K562 (cell line): ENCODE results near the gene WASF2. TPM values are rescaled to one million over a fixed set of nuclear protein-coding genes. Genes with fewer than 3 reads are reported as not detected.

Experiments
- BRF1 ChIP-seq: IDR thresholded peaks from 3 replicates; pipeline ENCODE4 v1.6.1; 2011; ENCODE audit warnings: borderline replicate concordance, mild to moderate bottlenecking; ENCODE audit not compliant: insufficient read length; ENCODE audit errors: extremely low read depth
- CREB1 ChIP-seq, 2 experiments: sonication (generic) in 1 of 2; formaldehyde crosslinking in 1 of 2; IDR thresholded peaks; 2 replicates each; pipeline versions ENCODE4 v1.6.1 to v1.8.0; 2012 to 2022; ENCODE audit warnings: inconsistent platforms in 1 of 2, mild to moderate bottlenecking in 1 of 2, missing genetic modification reagents in 1 of 2, moderate library complexity in 1 of 2
- MCM3 ChIP-seq: fragments of 450-650 bp; IDR thresholded peaks from 2 replicates; pipeline ENCODE4 v1.6.1; 2016
- MEIS2 ChIP-seq: fragments of 450-650 bp; IDR thresholded peaks from 2 replicates; pipeline ENCODE4 v1.6.1; 2014; ENCODE audit warnings: mild to moderate bottlenecking; ENCODE audit not compliant: partially characterized antibody
- SIX5 ChIP-seq, 2 experiments: IDR thresholded peaks; 2 replicates each; pipeline ENCODE4 v1.6.1; 2011; ENCODE audit warnings: low read length in 2 of 2, borderline replicate concordance in 1 of 2, low read depth in 1 of 2, mild to moderate bottlenecking in 1 of 2, moderate library complexity in 1 of 2; ENCODE audit not compliant: insufficient read depth in 1 of 2
- TAF7 ChIP-seq: fragments of 450-650 bp; IDR thresholded peaks from 2 replicates; pipeline ENCODE4 v1.6.1; 2016; ENCODE audit warnings: missing genetic modification characterization, missing compliant biosample characterization
- TOE1 ChIP-seq, 2 experiments: fragments of 450-650 bp in 1 of 2; sonication (generic) in 1 of 2; formaldehyde crosslinking in 1 of 2; IDR thresholded peaks; 2 replicates each; pipeline versions ENCODE4 v1.7.1 to v1.8.0; 2016 to 2022; ENCODE audit warnings: borderline replicate concordance in 2 of 2, mild to moderate bottlenecking in 2 of 2, antibody characterized with exemption in 1 of 2, inconsistent platforms in 1 of 2, low read depth in 1 of 2, missing genetic modification reagents in 1 of 2, moderate library complexity in 1 of 2
- polyA plus RNA-seq, 8 experiments: library from polyadenylated mRNA; depleted of rRNA in 4 of 8; stranded (reverse) in 5 of 8; unstranded in 3 of 8; fragments of >200 nt; fragmentation: Nextera tagmentation in 2 of 8; fragmentation: Illumina TruSeq in 1 of 8; extraction: Ambion mirVana in 2 of 8; extraction: Trizol in 1 of 8; gene quantifications; 2 replicates each; pipeline versions ENCODE4 v1.2.1 to v1.2.3, GENCODE V29; 2011 to 2014; ENCODE audit warnings: inconsistent platforms in 1 of 8, missing spikeins in 1 of 8
- total RNA-seq, 7 experiments: library from RNA; depleted of rRNA in 6 of 7; stranded (reverse); fragments of >200 nt in 6 of 7; fragmentation: Illumina TruSeq in 2 of 7; extraction: Trizol in 2 of 7; gene quantifications; 2 replicates each; pipeline versions ENCODE4 v1.2.1 to v1.2.3, GENCODE V29; 2011 to 2021; ENCODE audit warnings: low replicate concordance in 1 of 7
- TF ChIP-seq, protein P1 (sequence below): fragments of 150-350 bp; IDR thresholded peaks from 2 replicates; pipeline ENCODE4 v1.6.1; 2014; ENCODE audit warnings: low read depth, mild to moderate bottlenecking, low read length, borderline replicate concordance
- TF ChIP-seq, protein P2 (sequence below): IDR thresholded peaks from 3 replicates; pipeline ENCODE4 v1.6.1; 2011; ENCODE audit warnings: borderline replicate concordance, mild to moderate bottlenecking, moderate library complexity; ENCODE audit not compliant: insufficient read length; ENCODE audit errors: extremely low read depth
- TF ChIP-seq, protein P3 (sequence below): fragments of 450-650 bp; formaldehyde crosslinking; IDR thresholded peaks from 2 replicates; pipeline ENCODE4 v1.4.0; 2022; ENCODE audit warnings: mild to moderate bottlenecking, moderate library complexity
- TF ChIP-seq, protein P4 (sequence below): fragments of 150-350 bp; conservative IDR thresholded peaks from 2 replicates; pipeline ENCODE4 v1.6.1; 2014; ENCODE audit warnings: low read length
- TF ChIP-seq, protein P5 (sequence below): sonication (generic); formaldehyde crosslinking; IDR thresholded peaks from 2 replicates; pipeline ENCODE4 v1.8.0; 2023; ENCODE audit warnings: mild to moderate bottlenecking, missing genetic modification reagents

The WASF2 gene
- total and polyA plus RNA-seq, 9 of the 15 experiments (the other 6 are each of a cell fraction or from before 2014, with no cell fraction given) = 8.2 to 163 (median 31.2) TPM

DNA sequence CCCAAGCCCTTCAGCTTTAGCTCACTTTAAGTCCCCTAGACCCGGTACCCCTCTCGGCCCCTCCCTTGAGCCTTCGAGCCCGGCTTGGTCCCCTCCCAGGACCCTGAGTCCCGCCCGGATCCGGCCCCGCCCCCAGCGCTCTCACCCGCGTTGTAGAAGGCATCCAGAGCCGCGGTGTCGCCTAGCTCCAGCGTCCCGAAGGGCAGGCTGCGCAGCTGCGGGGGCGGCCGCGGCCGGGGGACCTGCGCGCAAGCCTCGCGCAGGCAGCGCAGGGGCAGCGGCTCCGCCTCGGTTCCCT is 123.9 kb downstream of the WASF2 start (continued):
- TF ChIP-seq, protein P1, sequence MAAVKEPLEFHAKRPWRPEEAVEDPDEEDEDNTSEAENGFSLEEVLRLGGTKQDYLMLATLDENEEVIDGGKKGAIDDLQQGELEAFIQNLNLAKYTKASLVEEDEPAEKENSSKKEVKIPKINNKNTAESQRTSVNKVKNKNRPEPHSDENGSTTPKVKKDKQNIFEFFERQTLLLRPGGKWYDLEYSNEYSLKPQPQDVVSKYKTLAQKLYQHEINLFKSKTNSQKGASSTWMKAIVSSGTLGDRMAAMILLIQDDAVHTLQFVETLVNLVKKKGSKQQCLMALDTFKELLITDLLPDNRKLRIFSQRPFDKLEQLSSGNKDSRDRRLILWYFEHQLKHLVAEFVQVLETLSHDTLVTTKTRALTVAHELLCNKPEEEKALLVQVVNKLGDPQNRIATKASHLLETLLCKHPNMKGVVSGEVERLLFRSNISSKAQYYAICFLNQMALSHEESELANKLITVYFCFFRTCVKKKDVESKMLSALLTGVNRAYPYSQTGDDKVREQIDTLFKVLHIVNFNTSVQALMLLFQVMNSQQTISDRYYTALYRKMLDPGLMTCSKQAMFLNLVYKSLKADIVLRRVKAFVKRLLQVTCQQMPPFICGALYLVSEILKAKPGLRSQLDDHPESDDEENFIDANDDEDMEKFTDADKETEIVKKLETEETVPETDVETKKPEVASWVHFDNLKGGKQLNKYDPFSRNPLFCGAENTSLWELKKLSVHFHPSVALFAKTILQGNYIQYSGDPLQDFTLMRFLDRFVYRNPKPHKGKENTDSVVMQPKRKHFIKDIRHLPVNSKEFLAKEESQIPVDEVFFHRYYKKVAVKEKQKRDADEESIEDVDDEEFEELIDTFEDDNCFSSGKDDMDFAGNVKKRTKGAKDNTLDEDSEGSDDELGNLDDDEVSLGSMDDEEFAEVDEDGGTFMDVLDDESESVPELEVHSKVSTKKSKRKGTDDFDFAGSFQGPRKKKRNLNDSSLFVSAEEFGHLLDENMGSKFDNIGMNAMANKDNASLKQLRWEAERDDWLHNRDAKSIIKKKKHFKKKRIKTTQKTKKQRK = no peak
- TF ChIP-seq BRF1 (no peak), SIX5 (IDR thresholded peaks at IDR 0.05; ENCODE audit: borderline replicate concordance in 1 of 2, insufficient read depth in 1 of 2, low read depth in 1 of 2, low read length in 2 of 2) (no peak), MEIS2 (peak; percentile 56), MCM3 (no peak), CREB1 (IDR thresholded peaks at IDR 0.05) (no peak; the same call in 1 of the 2 replicates), CREB1 (CRISPR knock-in tag; IDR thresholded peaks at IDR 0.05) (0 out of 2 replicates have a peak, but pooled peaks have one; percentile 38), TAF7 (tag) (no peak), TOE1 (IDR thresholded peaks at IDR 0.05; ENCODE audit: borderline replicate concordance) (no peak), TOE1 (CRISPR knock-in tag; IDR thresholded peaks at IDR 0.05; ENCODE audit: borderline replicate concordance, low read depth) (no peak)
- TF ChIP-seq, protein P2, sequence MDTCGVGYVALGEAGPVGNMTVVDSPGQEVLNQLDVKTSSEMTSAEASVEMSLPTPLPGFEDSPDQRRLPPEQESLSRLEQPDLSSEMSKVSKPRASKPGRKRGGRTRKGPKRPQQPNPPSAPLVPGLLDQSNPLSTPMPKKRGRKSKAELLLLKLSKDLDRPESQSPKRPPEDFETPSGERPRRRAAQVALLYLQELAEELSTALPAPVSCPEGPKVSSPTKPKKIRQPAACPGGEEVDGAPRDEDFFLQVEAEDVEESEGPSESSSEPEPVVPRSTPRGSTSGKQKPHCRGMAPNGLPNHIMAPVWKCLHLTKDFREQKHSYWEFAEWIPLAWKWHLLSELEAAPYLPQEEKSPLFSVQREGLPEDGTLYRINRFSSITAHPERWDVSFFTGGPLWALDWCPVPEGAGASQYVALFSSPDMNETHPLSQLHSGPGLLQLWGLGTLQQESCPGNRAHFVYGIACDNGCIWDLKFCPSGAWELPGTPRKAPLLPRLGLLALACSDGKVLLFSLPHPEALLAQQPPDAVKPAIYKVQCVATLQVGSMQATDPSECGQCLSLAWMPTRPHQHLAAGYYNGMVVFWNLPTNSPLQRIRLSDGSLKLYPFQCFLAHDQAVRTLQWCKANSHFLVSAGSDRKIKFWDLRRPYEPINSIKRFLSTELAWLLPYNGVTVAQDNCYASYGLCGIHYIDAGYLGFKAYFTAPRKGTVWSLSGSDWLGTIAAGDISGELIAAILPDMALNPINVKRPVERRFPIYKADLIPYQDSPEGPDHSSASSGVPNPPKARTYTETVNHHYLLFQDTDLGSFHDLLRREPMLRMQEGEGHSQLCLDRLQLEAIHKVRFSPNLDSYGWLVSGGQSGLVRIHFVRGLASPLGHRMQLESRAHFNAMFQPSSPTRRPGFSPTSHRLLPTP = no peak
- TF ChIP-seq, protein P3, sequence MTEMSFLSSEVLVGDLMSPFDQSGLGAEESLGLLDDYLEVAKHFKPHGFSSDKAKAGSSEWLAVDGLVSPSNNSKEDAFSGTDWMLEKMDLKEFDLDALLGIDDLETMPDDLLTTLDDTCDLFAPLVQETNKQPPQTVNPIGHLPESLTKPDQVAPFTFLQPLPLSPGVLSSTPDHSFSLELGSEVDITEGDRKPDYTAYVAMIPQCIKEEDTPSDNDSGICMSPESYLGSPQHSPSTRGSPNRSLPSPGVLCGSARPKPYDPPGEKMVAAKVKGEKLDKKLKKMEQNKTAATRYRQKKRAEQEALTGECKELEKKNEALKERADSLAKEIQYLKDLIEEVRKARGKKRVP (CRISPR knock-in tag) = no peak
- TF ChIP-seq, protein P4, sequence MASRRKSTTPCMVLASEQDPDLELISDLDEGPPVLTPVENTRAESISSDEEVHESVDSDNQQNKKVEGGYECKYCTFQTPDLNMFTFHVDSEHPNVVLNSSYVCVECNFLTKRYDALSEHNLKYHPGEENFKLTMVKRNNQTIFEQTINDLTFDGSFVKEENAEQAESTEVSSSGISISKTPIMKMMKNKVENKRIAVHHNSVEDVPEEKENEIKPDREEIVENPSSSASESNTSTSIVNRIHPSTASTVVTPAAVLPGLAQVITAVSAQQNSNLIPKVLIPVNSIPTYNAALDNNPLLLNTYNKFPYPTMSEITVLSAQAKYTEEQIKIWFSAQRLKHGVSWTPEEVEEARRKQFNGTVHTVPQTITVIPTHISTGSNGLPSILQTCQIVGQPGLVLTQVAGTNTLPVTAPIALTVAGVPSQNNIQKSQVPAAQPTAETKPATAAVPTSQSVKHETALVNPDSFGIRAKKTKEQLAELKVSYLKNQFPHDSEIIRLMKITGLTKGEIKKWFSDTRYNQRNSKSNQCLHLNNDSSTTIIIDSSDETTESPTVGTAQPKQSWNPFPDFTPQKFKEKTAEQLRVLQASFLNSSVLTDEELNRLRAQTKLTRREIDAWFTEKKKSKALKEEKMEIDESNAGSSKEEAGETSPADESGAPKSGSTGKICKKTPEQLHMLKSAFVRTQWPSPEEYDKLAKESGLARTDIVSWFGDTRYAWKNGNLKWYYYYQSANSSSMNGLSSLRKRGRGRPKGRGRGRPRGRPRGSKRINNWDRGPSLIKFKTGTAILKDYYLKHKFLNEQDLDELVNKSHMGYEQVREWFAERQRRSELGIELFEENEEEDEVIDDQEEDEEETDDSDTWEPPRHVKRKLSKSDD = no peak
- TF ChIP-seq, protein P5, sequence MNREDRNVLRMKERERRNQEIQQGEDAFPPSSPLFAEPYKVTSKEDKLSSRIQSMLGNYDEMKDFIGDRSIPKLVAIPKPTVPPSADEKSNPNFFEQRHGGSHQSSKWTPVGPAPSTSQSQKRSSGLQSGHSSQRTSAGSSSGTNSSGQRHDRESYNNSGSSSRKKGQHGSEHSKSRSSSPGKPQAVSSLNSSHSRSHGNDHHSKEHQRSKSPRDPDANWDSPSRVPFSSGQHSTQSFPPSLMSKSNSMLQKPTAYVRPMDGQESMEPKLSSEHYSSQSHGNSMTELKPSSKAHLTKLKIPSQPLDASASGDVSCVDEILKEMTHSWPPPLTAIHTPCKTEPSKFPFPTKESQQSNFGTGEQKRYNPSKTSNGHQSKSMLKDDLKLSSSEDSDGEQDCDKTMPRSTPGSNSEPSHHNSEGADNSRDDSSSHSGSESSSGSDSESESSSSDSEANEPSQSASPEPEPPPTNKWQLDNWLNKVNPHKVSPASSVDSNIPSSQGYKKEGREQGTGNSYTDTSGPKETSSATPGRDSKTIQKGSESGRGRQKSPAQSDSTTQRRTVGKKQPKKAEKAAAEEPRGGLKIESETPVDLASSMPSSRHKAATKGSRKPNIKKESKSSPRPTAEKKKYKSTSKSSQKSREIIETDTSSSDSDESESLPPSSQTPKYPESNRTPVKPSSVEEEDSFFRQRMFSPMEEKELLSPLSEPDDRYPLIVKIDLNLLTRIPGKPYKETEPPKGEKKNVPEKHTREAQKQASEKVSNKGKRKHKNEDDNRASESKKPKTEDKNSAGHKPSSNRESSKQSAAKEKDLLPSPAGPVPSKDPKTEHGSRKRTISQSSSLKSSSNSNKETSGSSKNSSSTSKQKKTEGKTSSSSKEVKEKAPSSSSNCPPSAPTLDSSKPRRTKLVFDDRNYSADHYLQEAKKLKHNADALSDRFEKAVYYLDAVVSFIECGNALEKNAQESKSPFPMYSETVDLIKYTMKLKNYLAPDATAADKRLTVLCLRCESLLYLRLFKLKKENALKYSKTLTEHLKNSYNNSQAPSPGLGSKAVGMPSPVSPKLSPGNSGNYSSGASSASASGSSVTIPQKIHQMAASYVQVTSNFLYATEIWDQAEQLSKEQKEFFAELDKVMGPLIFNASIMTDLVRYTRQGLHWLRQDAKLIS (CRISPR knock-in tag) = 0 out of 2 replicates have a peak, but pooled peaks have one; percentile 19
